ENCODE measurements around the gene CAPN9.
"Not testable (repeated sequence)": the region's sequence is repeated elsewhere in the genome, so short reads cannot be mapped to it uniquely, and the experiment has no call there.

Gene CAPN9

GRCh38 chr1:230709619-230710542 is 37.3 kb upstream of the CAPN9 start:
- DNase-seq (ENCODE audit: low read depth) = no peak

- no peak for DNase-seq (ENCODE audit: low read depth)
These were observed 36.7 kb upstream of the CAPN9 start for GRCh38 chr1:230710543-230710904.

GRCh38 chr1:230711245-230711644 is 35.9 kb upstream of the CAPN9 start:
- no peak for DNase-seq (ENCODE audit: low read depth)

GRCh38 chr1:230712470-230712942 is 34.7 kb upstream of the CAPN9 start:
- no peak for DNase-seq (ENCODE audit: low read depth)

- no peak for DNase-seq (ENCODE audit: low read depth)
These were observed 34.0 kb upstream of the CAPN9 start for GRCh38 chr1:230713138-230713537.

GRCh38 chr1:230713547-230713914 is 33.7 kb upstream of the CAPN9 start:
- no peak for DNase-seq (ENCODE audit: low read depth)

GRCh38 chr1:230713915-230714764 is 33.0 kb upstream of the CAPN9 start, which contains the start of gene AGT:
TSS of gene AGT (minus strand) at chr1:230714122. CDS start at chr1:230710823, 3,299 bp downstream.
- no peak for DNase-seq (ENCODE audit: low read depth)

- DNase-seq (ENCODE audit: low read depth) = no peak
These were observed 31.7 kb upstream of the CAPN9 start for GRCh38 chr1:230715510-230715909.

GRCh38 chr1:230716453-230716852 is 30.7 kb upstream of the CAPN9 start:
- not testable (repeated sequence) for DNase-seq (ENCODE audit: low read depth)

- no peak for DNase-seq (ENCODE audit: low read depth)
These were observed 29.9 kb upstream of the CAPN9 start for GRCh38 chr1:230717251-230717650.

GRCh38 chr1:230721849-230722522 is 25.2 kb upstream of the CAPN9 start:
- DNase-seq (ENCODE audit: low read depth) = not testable (repeated sequence)

GRCh38 chr1:230725256-230726012 is 21.8 kb upstream of the CAPN9 start:
- DNase-seq (ENCODE audit: low read depth) = no peak

GRCh38 chr1:230728710-230729392 is 18.3 kb upstream of the CAPN9 start:
- DNase-seq (ENCODE audit: low read depth) = no peak

- no peak for DNase-seq (ENCODE audit: low read depth)
These were observed 16.2 kb upstream of the CAPN9 start for GRCh38 chr1:230730977-230731376.

GRCh38 chr1:230735447-230735846 is 11.7 kb upstream of the CAPN9 start:
- DNase-seq (ENCODE audit: low read depth) = no peak

- no peak for DNase-seq (ENCODE audit: low read depth)
These were observed 9.4 kb upstream of the CAPN9 start for GRCh38 chr1:230737622-230738262.

- no peak for DNase-seq (ENCODE audit: low read depth)
These were observed 7.5 kb upstream of the CAPN9 start for GRCh38 chr1:230739564-230740290.

GRCh38 chr1:230743899-230744298 is 3.3 kb upstream of the CAPN9 start:
- DNase-seq (ENCODE audit: low read depth) = no peak

- no peak for DNase-seq (ENCODE audit: low read depth)
These were observed 2.8 kb upstream of the CAPN9 start for GRCh38 chr1:230744382-230744781.

GRCh38 chr1:230745071-230745470 is 2.1 kb upstream of the CAPN9 start:
- DNase-seq (ENCODE audit: low read depth) = no peak
